Ovary (tissue), 9 donors: Measurements from ENCODE around the gene GPR183. TPM values are rescaled to one million over a fixed set of nuclear protein-coding genes. Genes with fewer than 3 reads are reported as not detected.

Source experiments
- DNase-seq, 5 donors: peaks; one replicate each; pipeline ENCODE4 v3.0.0-alpha.2; 2019 to 2020
- H3K27ac ChIP-seq, 2 donors: fragments of 200-600 bp; one replicate each; pipeline versions ENCODE4 v1.5.1 to v1.8.0; 2019 to 2022
- H3K27me3 ChIP-seq: fragments of 200-600 bp; one replicate; pipeline ENCODE4 v1.8.0; 2022
- H3K36me3 ChIP-seq: fragments of 200-600 bp; sonication (generic); one replicate; pipeline ENCODE4 v1.5.1; 2019
- H3K4me1 ChIP-seq: one replicate; pipeline ENCODE4 v1.8.1; 2013; ENCODE audit warnings: mild to moderate bottlenecking, moderate library complexity; ENCODE audit not compliant: insufficient read depth
- H3K4me3 ChIP-seq: fragments of 200-600 bp; sonication (generic); one replicate; pipeline ENCODE4 v1.5.1; 2017
- H3K9me3 ChIP-seq, 2 donors: fragments of 200-600 bp in 1 of 2; sonication (generic) in 1 of 2; one replicate each; pipeline versions ENCODE4 v1.5.1 to v1.8.1; 2013 to 2019; ENCODE audit warnings: mild to moderate bottlenecking in 1 of 2, moderate library complexity in 1 of 2
- CTCF ChIP-seq, 3 donors: fragments of 450-650 bp in 2 of 3; fragments of 200-600 bp in 1 of 3; IDR thresholded peaks; one replicate each; pipeline versions ENCODE4 v1.5.1 to v1.8.0; 2016 to 2022; ENCODE audit warnings: antibody characterized with exemption in 3 of 3, mild to moderate bottlenecking in 1 of 3
- EP300 ChIP-seq: sonication (generic); formaldehyde crosslinking; IDR thresholded peaks from one replicate; pipeline ENCODE4 v1.6.1; 2017; ENCODE audit warnings: antibody characterized with exemption
- POLR2A ChIP-seq: fragments of 450-650 bp; IDR thresholded peaks from one replicate; pipeline ENCODE4 v1.6.1; 2017; ENCODE audit warnings: antibody characterized with exemption, mild to moderate bottlenecking, moderate library complexity
- WGBS, 3 donors: extraction: QIAGEN DNeasy Blood & Tissue Kit in 1 of 3; methylation state at CpG; one replicate each; pipeline versions ENCODE4 v1.1.5 to v1.1.7; 2013 to 2017; 5-methylcytosine and 5-hydroxymethylcytosine counted together
- intact Hi-C, 4 donors: fragments of 100-400 bp; cut with DNase I; formaldehyde crosslinking; loops; one replicate each; pipeline versions ENCODE4 v1.11.0 to v1.15.1; 2022 to 2023
- polyA plus RNA-seq, 2 donors: library from polyadenylated mRNA; stranded (reverse); fragments of 200-250 nt in 1 of 2; fragments of 350-450 nt in 1 of 2; fragmentation: Illumina TruSeq in 1 of 2; extraction: RNeasy Lipid Tissue Mini Kit (QIAGEN cat#74804) in 1 of 2; gene quantifications; one replicate each; pipeline ENCODE4 v1.2.3, GENCODE V29; 2013 to 2014
- total RNA-seq, 7 donors: library from RNA; depleted of rRNA in 2 of 7; stranded (reverse); fragments of >200 nt in 2 of 7; fragmentation: NEBNext Ultra II Directional in 3 of 7; extraction: Animal tissue kit (Norgen Biotek cat#: 25700) in 3 of 7; gene quantifications; one replicate each; pipeline versions ENCODE4 v1.1.0 to v1.2.4, GENCODE V29; 2016 to 2023
- donor health status: DM: no; HTN: no; CAD: no; lungs with moderate emphysema.
- donor health status: DM: no; HTN: no; CAD: no.
- donor health status: Bipolar disorder and iron deficiency.
- donor health status: DM: yes; HTN: yes; CAD: no.
- donor health status: DM: no; HTN: no; CAD: no.
- donor health status: DM: yes; HTN: yes; CAD: no.

GPR183 gene
- total and polyA plus RNA-seq, 9 donors: 2.4 to 14.6 (median 5.5) TPM

- Histone ChIP-seq H3K9me3 (no peaks in the 10 kb centered on the region), H3K27ac (no peak overlapping the region), H3K27me3 (no peaks in the 10 kb centered on the region), H3K4me3 (no peak overlapping the region), H3K4me1 (no peaks in the 10 kb centered on the region), H3K36me3 (no peaks in the 10 kb centered on the region)
- no peak for TF ChIP-seq CTCF (IDR thresholded peaks at IDR 0.05)
- no peak for TF ChIP-seq POLR2A
- no peak for TF ChIP-seq EP300
- intact Hi-C loops: no loop called here
- no peak for DNase-seq
- 89 to 94% (median 91%) methylated on average over 4 of the region's 4 CpGs for WGBS, 3 donors
Observed at GRCh38 chr13:99335603-99336002, 28.4 kb upstream of the GPR183 start.

GRCh38 chr13:99335087-99335486 is 27.9 kb upstream of the GPR183 start:
- WGBS, 3 donors: 68 to 87% (median 80%) methylated on average over 2 of the region's 2 CpGs
- H3K9me3 ChIP-seq: no peaks in the 10 kb centered on the region
- intact Hi-C loops: no loop called here
- no peaks in the 10 kb centered on the region for H3K36me3 ChIP-seq
- no peak for TF ChIP-seq EP300
- no peak overlapping the region for H3K4me3 ChIP-seq
- DNase-seq: no peak
- H3K27ac ChIP-seq: no peak overlapping the region
- no peaks in the 10 kb centered on the region for H3K4me1 ChIP-seq
- H3K27me3 ChIP-seq: no peaks in the 10 kb centered on the region

GRCh38 chr13:99334221-99334620 is 27.0 kb upstream of the GPR183 start:
- Histone ChIP-seq H3K4me3 (no peak overlapping the region), H3K4me1 (no peaks in the 10 kb centered on the region), H3K27ac (no peak overlapping the region), H3K27me3 (no peaks in the 10 kb centered on the region), H3K36me3 (no peaks in the 10 kb centered on the region), H3K9me3 (no peaks in the 10 kb centered on the region)
- intact Hi-C loops: no loop called here
- WGBS, 3 donors: 94 to 95% (median 94%) methylated on average over 3 of the region's 3 CpGs
- no peak for TF ChIP-seq EP300
- TF ChIP-seq CTCF (IDR thresholded peaks at IDR 0.05): no peak
- TF ChIP-seq POLR2A: no peak
- no peak for DNase-seq

- WGBS, 3 donors: 94 to 96% (median 94%) methylated on average over 9 of the region's 9 CpGs
- DNase-seq: no peak
- Histone ChIP-seq H3K4me1 (no peaks in the 10 kb centered on the region), H3K4me3 (no peak overlapping the region), H3K9me3 (no peaks in the 10 kb centered on the region), H3K27ac (no peak overlapping the region), H3K27me3 (no peaks in the 10 kb centered on the region), H3K36me3 (no peaks in the 10 kb centered on the region)
- TF ChIP-seq CTCF (IDR thresholded peaks at IDR 0.05): no peak
- TF ChIP-seq EP300: no peak
- TF ChIP-seq POLR2A: no peak
- intact Hi-C loops: no loop called here
Observed at GRCh38 chr13:99332456-99332855, 25.3 kb upstream of the GPR183 start.

GRCh38 chr13:99331881-99332293 is 24.7 kb upstream of the GPR183 start:
- Histone ChIP-seq H3K27ac (no peak overlapping the region), H3K27me3 (no peaks in the 10 kb centered on the region), H3K9me3 (no peaks in the 10 kb centered on the region), H3K4me3 (no peak overlapping the region), H3K4me1 (no peaks in the 10 kb centered on the region), H3K36me3 (no peaks in the 10 kb centered on the region)
- WGBS, 3 donors: 96 to 97% (median 96%) methylated on average over 5 of the region's 5 CpGs
- intact Hi-C loops: no loop called here
- TF ChIP-seq EP300 (no peak), POLR2A (no peak), CTCF (IDR thresholded peaks at IDR 0.05) (no peak)
- DNase-seq: no peak
